Hypothalamus (tissue), 51 donors: ENCODE results near the gene LAMA2.

Experiments
- DNase-seq, 51 donors: peaks; one replicate each; lab custom pipeline; 2025; lab: John Stamatoyannopoulos, UW

LAMA2 gene

GRCh38 chr6:129543981-129544380, 661.0 kb downstream of the LAMA2 start:
- no peak for DNase-seq

DNA sequence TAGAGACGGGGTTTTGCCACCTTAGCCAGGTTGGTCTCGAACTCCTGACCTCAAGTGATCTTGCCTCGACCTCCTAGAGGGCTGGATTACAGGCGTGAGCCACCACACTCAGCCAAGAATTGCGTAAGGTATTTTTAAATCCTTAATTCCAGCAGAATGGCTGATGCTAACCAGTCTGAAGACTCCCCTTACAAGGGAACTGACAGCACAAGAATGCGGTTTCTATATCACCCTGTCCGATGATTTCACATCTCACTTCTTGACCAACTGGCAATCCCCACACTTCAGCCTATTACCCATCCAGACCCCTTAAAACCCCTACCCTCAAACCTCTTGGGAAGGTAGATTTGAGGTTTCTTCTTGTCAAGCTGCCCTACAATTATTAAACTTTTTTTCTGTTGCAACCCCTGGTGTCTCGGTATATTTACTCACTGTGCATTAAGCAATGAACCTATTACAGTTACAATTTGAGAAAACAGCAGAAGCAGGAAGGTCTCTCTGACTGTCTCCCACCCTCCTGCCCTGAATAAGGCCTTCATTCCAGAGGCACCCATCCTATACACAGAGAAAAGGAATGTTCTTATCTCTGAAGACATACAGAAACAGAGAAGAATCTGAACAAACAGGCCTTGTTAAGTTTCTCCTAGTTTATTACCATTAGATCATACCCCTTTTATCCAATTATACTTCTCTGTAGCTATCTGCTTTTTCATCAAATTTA, 662.1 kb downstream of the LAMA2 start:
- no peak for DNase-seq

DNA sequence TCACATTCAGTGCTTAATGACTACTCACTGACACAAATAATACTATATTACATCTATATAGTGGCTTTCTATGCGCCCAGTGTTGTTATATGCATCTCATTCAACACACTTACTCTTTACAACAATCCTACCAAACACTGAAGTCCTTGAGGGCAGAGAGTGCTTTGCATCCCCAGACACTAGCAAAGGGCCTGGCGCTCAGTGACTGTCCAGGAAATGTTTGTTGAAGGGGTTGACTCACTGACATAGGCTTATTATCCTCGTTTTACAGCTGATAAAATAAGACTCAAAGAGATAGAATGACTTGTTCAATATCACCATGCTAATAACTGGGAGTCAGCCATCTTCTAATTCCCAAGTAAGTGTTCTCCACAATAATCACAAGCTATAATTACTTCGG, 663.8 kb downstream of the LAMA2 start:
- no peak for DNase-seq

DNA sequence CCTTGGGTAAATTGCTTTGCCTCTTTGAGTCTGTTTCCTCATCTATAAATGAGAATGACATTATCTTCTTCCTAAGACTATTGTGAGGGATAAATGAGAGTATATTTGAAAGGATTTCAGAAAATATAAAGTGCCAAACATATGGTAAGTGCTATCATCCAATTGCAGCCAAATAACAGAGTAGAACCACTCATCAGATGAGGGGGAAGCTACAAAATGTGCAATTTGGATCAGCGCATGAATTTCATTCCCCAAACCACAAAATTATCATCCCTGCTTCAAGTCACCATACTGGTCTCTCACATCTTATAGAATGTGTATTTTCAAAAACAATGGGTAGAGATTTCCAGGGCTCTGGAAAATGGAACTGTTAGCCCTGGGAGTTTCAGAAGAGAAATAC, 668.5 kb downstream of the LAMA2 start:
- DNase-seq = no peak

GRCh38 chr6:129552413-129552812, 669.5 kb downstream of the LAMA2 start:
- no peak for DNase-seq

DNA sequence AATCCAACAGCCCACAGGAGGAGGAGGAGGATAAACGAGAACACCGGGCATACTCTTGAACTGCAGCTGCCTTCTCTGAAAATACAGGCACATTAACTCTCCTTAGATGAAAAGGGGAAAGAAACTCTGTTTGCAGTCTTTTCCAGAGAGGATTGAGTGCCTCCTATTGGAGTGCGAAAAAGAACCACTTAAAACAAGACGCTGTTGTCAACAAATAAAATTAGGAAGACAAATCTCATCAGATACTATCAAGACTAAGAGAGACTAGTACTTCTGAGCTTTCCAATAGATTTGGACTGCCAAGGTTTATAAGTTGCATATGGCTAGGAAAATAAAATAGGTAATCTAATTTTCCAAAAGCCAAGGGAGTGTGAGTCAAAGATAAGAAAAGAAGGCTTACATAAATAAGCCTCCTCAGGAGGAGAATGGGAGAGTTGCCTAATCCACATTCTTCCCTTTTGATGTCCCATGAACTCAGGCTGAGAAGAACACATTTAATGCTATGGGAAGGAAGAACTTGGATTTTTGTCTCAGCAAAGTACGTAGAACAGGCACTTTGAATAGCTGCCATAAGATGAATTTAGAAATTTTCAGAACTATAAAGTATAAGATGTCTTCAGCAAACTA, 672.4 kb downstream of the LAMA2 start:
- no peak for DNase-seq

DNA sequence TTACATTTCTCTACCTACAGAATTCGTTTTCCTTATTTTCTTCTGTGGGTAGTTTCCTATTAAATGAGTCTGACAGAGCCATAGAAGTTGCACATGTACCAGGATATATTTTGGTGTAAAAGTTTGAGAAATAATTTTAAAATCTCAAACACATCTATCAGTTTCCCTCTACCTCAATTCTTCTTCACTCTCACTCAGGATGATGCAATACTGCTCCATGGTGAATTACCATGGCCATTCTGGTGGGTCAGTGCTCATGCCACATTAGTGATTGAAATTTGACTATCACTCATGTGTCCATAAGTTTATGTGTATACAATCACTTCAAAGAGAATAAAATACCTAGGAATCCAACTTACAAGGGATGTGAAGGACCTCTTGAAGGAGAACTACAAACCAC, 675.3 kb downstream of the LAMA2 start:
- no peak for DNase-seq

GRCh38 chr6:129565366-129565765, 682.4 kb downstream of the LAMA2 start:
- no peak for DNase-seq

- no peak for DNase-seq
Measured at GRCh38 chr6:129565811-129566210, 682.9 kb downstream of the LAMA2 start.
